Measurements from ENCODE around the gene CKAP2.
A peak's percentile ranks its signal among the peaks of the same experiment; 100 is the strongest.

The CKAP2 gene

DNA sequence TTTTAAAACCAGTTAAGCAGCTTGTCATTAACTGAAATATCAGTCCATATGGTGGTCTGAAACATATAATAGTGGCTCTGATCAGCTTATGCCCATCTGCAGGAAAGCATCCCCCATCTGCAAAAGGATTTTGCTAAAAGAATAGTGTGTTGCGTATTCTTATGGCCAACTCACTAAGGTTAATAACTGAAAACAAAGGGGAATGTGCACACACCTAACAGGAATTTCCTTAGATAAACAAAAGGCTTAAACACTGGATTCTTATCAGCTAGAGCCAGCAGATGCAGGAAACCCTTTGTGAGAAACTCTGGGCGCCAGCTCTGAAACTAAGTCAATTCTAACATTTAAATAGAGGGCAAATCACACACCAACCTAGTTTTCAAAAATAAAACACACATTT is 27.0 kb upstream of the CKAP2 start:
- H3K27ac ChIP-seq (ENCODE audit: low read depth, low read length): no peak overlapping the region

DNA sequence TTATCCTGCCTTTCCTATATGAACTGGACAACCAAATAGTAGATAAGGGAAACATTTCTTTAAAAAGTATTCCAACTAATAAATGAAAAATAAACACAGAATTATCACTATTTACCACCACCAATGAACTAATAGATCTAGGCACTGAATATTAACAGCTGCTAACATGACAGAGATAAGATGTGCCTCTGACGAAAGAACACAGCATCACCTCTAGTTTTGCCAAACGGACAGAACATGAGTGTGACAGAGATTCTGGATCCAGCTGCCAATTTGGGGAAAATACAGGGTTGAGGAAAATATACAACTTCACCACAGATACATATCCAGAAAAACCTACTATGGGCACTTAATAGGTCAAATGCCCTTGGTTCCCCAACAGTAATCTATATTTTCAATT is 22.8 kb upstream of the CKAP2 start:
- Histone ChIP-seq H3K27me3 (ENCODE audit: control insufficient read depth in 1 of 2, insufficient read depth in 2 of 2, low read length in 2 of 2) (no peaks in the 10 kb centered on the region), H3K36me3 (ENCODE audit: insufficient read depth, low read length) (peaks cover 43% of the 10 kb centered on the region), H3K4me3 (ENCODE audit: low read depth in 1 of 2, low read length in 2 of 2) (no peak overlapping the region), H3K9me3 (ENCODE audit: low read length) (no peaks in the 10 kb centered on the region), H3K4me1 (ENCODE audit: insufficient read depth, low read length) (no peaks in the 10 kb centered on the region), H3K9ac (ENCODE audit: low read length) (no peak overlapping the region), H3K27ac (ENCODE audit: low read depth, low read length) (no peak overlapping the region)

More for the DNA sequence above, 27.0 kb upstream of the CKAP2 start:
- no peaks in the 10 kb centered on the region for H3K9me3 ChIP-seq (ENCODE audit: low read length)
- peaks cover 41% of the 10 kb centered on the region for H3K36me3 ChIP-seq (ENCODE audit: insufficient read depth, low read length)
- H3K27me3 ChIP-seq (ENCODE audit: control insufficient read depth in 1 of 2, insufficient read depth in 2 of 2, low read length in 2 of 2): no peaks in the 10 kb centered on the region
- H3K9ac ChIP-seq (ENCODE audit: low read length): no peak overlapping the region
- H3K4me1 ChIP-seq (ENCODE audit: insufficient read depth, low read length): no peaks in the 10 kb centered on the region
- H3K4me3 ChIP-seq (ENCODE audit: low read depth in 1 of 2, low read length in 2 of 2): no peak overlapping the region

DNA sequence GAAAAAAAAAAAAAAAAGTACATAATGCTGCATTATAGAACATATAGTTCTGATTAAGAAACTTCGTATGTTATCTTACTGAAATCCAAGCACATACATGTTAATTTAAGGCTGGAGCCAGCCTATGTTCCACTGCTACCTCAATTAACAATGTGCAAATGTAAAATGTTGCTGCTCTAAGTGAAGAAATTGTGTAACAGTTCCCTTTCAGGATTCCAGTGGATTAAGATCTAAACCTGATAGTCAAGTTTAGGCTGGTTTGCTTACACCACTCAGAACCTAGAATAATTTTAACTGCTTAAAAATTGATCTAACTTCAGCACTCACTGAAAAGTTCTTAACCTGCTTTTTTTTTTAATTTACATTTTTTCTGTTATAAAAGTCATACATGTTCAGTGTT is 9.0 kb upstream of the CKAP2 start:
- H3K4me1 ChIP-seq (ENCODE audit: insufficient read depth, low read length): peaks cover 23% of the 10 kb centered on the region
- H3K9me3 ChIP-seq (ENCODE audit: low read length): no peaks in the 10 kb centered on the region
- no peak overlapping the region for H3K27ac ChIP-seq (ENCODE audit: low read depth, low read length)
- no peaks in the 10 kb centered on the region for H3K36me3 ChIP-seq (ENCODE audit: insufficient read depth, low read length)
- no peak overlapping the region for H3K4me3 ChIP-seq (ENCODE audit: low read depth in 1 of 2, low read length in 2 of 2)
- no peaks in the 10 kb centered on the region for H3K27me3 ChIP-seq (ENCODE audit: control insufficient read depth in 1 of 2, insufficient read depth in 2 of 2, low read length in 2 of 2)
- H3K9ac ChIP-seq (ENCODE audit: low read length): no peak overlapping the region

DNA sequence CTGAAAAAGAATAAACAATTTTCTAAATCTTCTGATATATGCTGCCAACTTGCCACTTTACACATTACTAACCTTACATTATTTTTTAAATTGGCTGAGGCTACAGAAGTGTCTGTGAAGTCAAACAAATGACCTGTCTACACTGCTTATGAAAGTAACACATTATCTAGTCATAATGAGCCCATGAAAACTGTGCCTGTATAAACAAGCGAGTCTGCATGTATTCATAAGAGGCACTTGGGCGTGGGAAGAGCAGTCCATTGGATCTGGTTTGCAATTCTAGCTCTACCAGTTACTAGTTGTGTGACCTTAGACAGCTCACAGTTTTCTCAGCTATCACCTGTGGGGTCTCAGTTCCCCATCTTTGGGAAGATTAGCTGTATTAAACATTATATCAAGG is 7.9 kb upstream of the CKAP2 start:
- Histone ChIP-seq H3K4me3 (ENCODE audit: low read depth in 1 of 2, low read length in 2 of 2) (no peak overlapping the region), H3K27ac (ENCODE audit: low read depth, low read length) (no peak overlapping the region)

DNA sequence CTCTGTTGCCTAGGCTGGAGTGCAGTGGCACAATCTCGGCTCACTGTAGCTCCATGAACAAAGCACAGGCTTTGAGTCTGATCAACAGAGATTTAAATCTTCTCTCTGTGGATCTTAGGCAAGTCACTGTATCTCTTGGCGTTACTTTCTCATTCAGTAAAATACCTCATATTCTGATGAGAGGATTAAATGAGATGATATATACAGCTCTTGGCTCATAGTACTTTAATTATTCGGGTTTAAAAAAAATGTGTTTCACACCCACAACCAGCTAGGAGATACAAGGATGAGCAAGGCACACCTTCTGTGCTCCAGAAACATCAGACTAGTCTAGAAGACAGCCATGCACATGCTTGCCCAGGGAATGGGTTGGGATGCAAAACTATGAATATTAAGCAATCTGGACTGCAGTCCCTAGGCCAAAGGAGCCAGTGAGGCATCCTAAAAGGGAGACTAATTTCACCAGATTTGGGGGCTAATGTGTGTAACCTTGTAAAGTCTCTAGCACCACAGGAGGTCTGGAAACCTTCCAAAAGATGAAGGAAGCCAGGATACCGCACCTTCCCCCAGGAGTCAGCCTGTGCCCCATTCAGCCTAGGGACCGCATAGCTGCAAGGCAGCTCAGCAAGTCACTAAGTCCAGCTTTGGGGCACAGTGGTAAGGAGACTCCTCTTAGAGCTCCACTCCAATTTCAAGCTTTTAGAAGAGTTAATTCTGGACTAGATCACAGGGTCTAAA is 7.3 kb upstream of the CKAP2 start:
- H3K27ac ChIP-seq (ENCODE audit: low read depth, low read length): no peak overlapping the region
- H3K4me3 ChIP-seq (ENCODE audit: low read depth in 1 of 2, low read length in 2 of 2): no peak overlapping the region
- no peaks in the 10 kb centered on the region for H3K9me3 ChIP-seq (ENCODE audit: low read length)
- H3K4me1 ChIP-seq (ENCODE audit: insufficient read depth, low read length): peaks cover 23% of the 10 kb centered on the region
- H3K9ac ChIP-seq (ENCODE audit: low read length): no peak overlapping the region
- H3K27me3 ChIP-seq (ENCODE audit: control insufficient read depth in 1 of 2, insufficient read depth in 2 of 2, low read length in 2 of 2): no peaks in the 10 kb centered on the region
- no peaks in the 10 kb centered on the region for H3K36me3 ChIP-seq (ENCODE audit: insufficient read depth, low read length)

More for the DNA sequence above, 7.9 kb upstream of the CKAP2 start:
- no peaks in the 10 kb centered on the region for H3K36me3 ChIP-seq (ENCODE audit: insufficient read depth, low read length)
- H3K4me1 ChIP-seq (ENCODE audit: insufficient read depth, low read length): peaks cover 23% of the 10 kb centered on the region
- H3K9ac ChIP-seq (ENCODE audit: low read length): no peak overlapping the region
- no peaks in the 10 kb centered on the region for H3K27me3 ChIP-seq (ENCODE audit: control insufficient read depth in 1 of 2, insufficient read depth in 2 of 2, low read length in 2 of 2)
- H3K9me3 ChIP-seq (ENCODE audit: low read length): no peaks in the 10 kb centered on the region

DNA sequence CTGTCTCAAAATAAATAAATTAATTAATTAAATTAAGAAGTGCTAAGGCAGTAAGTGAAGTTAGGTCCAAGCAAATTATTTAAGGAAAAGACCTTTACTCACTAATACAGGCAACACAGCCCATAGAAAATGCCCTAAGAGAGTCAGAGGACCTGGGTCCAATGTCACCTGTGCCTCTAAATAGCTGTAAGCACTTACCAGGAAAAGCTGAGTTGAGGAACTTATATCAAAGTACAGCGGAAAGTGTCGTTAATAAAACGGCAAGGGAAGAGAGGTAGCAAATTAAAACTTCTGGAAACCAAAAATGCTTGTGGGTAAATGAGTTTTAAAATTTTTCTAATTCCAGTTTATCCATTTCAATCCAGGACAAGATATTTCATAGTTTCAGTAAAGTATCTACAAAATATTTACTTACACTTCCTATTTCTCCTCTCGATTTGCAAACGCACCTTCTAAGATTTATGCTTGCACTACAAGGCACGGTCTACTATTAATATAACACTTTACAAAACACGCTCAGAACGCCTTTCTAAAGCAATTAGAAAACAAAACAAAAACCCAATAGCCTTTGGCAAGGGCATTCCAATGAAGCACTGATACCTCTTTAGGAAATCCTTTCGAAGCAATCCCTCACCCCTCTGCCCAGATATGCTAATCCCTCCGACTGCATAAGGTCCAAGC is 5.8 kb upstream of the CKAP2 start:
- peak overlapping the region; percentile 64 for H3K9ac ChIP-seq (ENCODE audit: low read length)
- H3K27me3 ChIP-seq (ENCODE audit: control insufficient read depth in 1 of 2, insufficient read depth in 2 of 2, low read length in 2 of 2): no peaks in the 10 kb centered on the region

DNA sequence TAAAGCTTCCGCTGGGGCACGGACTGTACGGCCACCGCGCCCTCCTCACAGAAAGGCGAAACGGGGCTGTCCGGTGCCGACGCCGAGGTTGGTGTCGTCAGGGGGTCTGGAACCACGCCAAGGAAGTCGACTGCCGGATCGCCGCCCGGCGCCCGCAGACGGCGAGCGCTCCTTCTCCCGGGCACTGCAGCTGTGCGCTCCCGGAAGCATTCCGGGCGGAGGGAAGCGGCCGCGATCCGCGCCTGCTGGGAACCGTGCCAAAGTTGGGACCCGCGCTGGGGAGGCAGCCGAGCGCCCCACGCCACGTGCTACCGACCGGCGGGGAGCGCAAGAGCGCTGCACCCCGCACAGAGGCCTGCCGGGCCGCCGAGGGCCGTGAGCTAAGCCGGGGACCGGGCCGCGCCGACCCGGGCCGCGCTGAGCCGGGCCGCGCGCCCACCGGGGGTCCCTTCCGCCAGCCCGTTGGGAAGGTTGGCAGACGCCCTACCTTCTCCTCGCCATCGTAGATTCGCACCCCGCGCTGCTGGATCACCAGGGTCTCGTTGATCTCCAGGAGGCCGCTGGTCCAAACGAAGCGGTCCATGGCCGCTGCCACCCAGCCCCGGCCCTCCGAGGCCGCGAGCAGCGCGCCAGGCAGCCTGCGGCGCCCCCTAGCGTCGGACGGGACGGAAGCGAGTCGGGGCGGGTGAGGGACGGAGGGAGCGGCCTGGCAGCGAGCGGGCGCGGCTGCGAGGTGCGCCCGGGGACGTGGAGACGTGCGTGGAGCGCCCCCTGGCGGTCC is 5.1 kb upstream of the CKAP2 start, which contains the start of gene VPS36:
VPS36 (minus strand) TSS at position 623 of the 781 bp plus-strand sequence; CDS start at position 583, 40 bp downstream.
- H3K4me1 ChIP-seq (ENCODE audit: insufficient read depth, low read length): peaks cover 23% of the 10 kb centered on the region
- H3K4me3 ChIP-seq (ENCODE audit: low read depth in 1 of 2, low read length in 2 of 2): peak within 1 kb of the TSS; percentile 63 to 86
- H3K9ac ChIP-seq (ENCODE audit: low read length): peak within 1 kb of the TSS; percentile 64
- H3K27me3 ChIP-seq (ENCODE audit: control insufficient read depth in 1 of 2, insufficient read depth in 2 of 2, low read length in 2 of 2): no peaks in the 10 kb centered on the region
- H3K36me3 ChIP-seq (ENCODE audit: insufficient read depth, low read length): no peaks in the 10 kb centered on the region
- peak within 1 kb of the TSS; percentile 89 for H3K27ac ChIP-seq (ENCODE audit: low read depth, low read length)
- H3K9me3 ChIP-seq (ENCODE audit: low read length): no peaks in the 10 kb centered on the region

More for the DNA sequence above, 5.8 kb upstream of the CKAP2 start:
- peak overlapping the region; percentile 89 for H3K27ac ChIP-seq (ENCODE audit: low read depth, low read length)
- peak overlapping the region; percentile 63 to 86 for H3K4me3 ChIP-seq (ENCODE audit: low read depth in 1 of 2, low read length in 2 of 2)
- no peaks in the 10 kb centered on the region for H3K36me3 ChIP-seq (ENCODE audit: insufficient read depth, low read length)
- peaks cover 23% of the 10 kb centered on the region for H3K4me1 ChIP-seq (ENCODE audit: insufficient read depth, low read length)
- H3K9me3 ChIP-seq (ENCODE audit: low read length): no peaks in the 10 kb centered on the region

DNA sequence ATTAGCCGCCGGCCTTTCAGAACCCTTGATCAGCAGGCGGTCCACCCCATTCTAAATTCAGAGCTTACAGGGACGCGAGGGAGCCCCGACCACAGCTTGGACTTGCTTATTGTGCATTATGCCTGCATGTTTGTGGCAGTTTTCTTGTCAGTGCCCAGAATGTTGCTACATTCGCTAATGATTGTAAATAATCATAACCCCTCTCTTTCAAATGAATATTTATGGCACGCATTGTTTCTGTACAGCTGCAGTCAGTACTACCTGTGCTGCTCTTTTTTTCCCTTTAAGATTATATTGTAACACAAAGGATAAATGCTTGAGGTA is 4.5 kb upstream of the CKAP2 start:
- Histone ChIP-seq H3K4me1 (ENCODE audit: insufficient read depth, low read length) (peaks cover 23% of the 10 kb centered on the region), H3K4me3 (ENCODE audit: low read depth in 1 of 2, low read length in 2 of 2) (peak overlapping the region in 1 of 2 donors; percentile 86), H3K9ac (ENCODE audit: low read length) (no peak overlapping the region), H3K27me3 (ENCODE audit: control insufficient read depth in 1 of 2, insufficient read depth in 2 of 2, low read length in 2 of 2) (no peaks in the 10 kb centered on the region), H3K27ac (ENCODE audit: low read depth, low read length) (peak overlapping the region; percentile 65), H3K36me3 (ENCODE audit: insufficient read depth, low read length) (no peaks in the 10 kb centered on the region), H3K9me3 (ENCODE audit: low read length) (no peaks in the 10 kb centered on the region)

DNA sequence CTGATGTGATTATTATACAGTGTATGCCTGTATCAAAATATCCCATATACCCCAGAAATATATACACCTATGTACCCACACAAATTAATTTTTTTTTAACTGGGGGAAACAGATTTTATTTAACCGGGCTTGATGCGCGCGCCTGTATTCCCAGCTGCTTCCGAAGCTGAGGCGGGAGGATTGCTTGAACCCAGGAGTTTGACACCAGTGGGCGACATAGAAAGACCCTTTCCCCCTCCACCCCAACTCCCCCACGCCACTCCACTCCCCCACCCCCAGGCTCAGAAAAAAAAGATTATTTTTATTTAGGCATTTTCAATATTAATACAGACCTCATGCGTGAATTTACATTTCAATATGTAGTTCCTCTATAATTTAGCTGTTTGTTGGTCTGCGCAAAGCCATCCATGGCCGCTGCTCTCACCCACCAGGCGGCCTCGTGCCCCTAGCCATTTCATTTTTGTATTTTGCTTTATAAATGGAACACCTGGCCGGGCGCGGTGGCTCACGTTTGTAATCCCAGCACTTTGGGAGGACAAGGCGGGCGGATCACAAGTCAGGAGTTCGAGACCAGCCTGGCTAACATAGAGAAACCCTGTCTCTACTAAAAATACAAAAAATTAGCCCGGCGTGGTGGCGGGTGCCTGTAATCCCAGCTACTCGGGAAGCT is 4.0 kb upstream of the CKAP2 start:
- Histone ChIP-seq H3K27me3 (ENCODE audit: control insufficient read depth in 1 of 2, insufficient read depth in 2 of 2, low read length in 2 of 2) (no peaks in the 10 kb centered on the region), H3K4me1 (ENCODE audit: insufficient read depth, low read length) (peaks cover 26% of the 10 kb centered on the region), H3K4me3 (ENCODE audit: low read depth in 1 of 2, low read length in 2 of 2) (peak overlapping the region in 1 of 2 donors; percentile 86), H3K9me3 (ENCODE audit: low read length) (no peaks in the 10 kb centered on the region), H3K36me3 (ENCODE audit: insufficient read depth, low read length) (no peaks in the 10 kb centered on the region), H3K9ac (ENCODE audit: low read length) (no peak overlapping the region), H3K27ac (ENCODE audit: low read depth, low read length) (no peak overlapping the region)

DNA sequence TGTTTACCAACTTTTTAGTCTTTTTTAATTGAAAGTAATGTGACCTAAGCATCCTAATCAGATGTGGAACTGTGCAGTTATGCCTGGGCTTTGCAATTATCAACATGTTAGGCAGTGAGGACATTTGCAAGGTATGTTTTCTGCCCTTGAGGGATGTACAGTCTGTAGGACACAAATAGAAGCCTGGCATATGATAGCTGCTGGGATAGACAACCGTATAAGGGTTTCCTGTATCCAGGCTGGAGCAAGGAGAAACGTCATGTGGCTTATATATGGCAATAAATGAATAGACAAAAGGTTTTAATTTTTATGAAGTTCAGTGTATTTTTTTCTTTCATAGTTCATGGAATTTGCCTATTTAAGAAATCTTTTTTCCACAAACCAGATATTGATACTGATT is 2.8 kb upstream of the CKAP2 start:
- Histone ChIP-seq H3K9ac (ENCODE audit: low read length) (no peak overlapping the region), H3K4me1 (ENCODE audit: insufficient read depth, low read length) (peaks cover 23% of the 10 kb centered on the region), H3K36me3 (ENCODE audit: insufficient read depth, low read length) (no peaks in the 10 kb centered on the region), H3K27ac (ENCODE audit: low read depth, low read length) (no peak overlapping the region), H3K9me3 (ENCODE audit: low read length) (no peaks in the 10 kb centered on the region), H3K27me3 (ENCODE audit: control insufficient read depth in 1 of 2, insufficient read depth in 2 of 2, low read length in 2 of 2) (no peaks in the 10 kb centered on the region), H3K4me3 (ENCODE audit: low read depth in 1 of 2, low read length in 2 of 2) (no peak overlapping the region)

DNA sequence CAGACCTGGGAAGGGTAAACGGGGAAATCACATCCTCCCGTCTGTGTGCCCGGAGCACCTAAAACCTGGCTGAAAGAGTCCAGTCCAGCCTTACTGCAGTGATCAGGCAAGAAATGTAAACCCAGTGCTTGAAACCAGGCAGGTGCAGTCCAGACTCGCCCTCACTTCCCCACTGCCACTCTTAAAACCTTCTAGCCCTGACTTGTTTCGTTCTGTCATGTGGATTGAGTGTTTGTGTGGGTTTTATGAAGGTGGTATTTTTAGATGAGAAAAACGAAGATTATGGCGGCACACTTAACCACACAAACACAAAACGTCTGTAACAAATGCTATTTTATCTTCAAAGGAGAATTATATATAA is 839 bp upstream of the CKAP2 start:
- H3K4me3 ChIP-seq (ENCODE audit: low read depth in 1 of 2, low read length in 2 of 2): peak overlapping the region; percentile 53 to 91
- H3K27ac ChIP-seq (ENCODE audit: low read depth, low read length): no peak overlapping the region
- no peaks in the 10 kb centered on the region for H3K36me3 ChIP-seq (ENCODE audit: insufficient read depth, low read length)
- peaks cover 8% of the 10 kb centered on the region for H3K4me1 ChIP-seq (ENCODE audit: insufficient read depth, low read length)
- no peaks in the 10 kb centered on the region for H3K9me3 ChIP-seq (ENCODE audit: low read length)
- H3K9ac ChIP-seq (ENCODE audit: low read length): no peak overlapping the region
- no peaks in the 10 kb centered on the region for H3K27me3 ChIP-seq (ENCODE audit: control insufficient read depth in 1 of 2, insufficient read depth in 2 of 2, low read length in 2 of 2)

All from muscle layer of colon (tissue), 2 donors.